Liver (tissue), 3 donors: ENCODE results near the gene AGMAT.

ENCODE experiments used
- FOXA2 ChIP-seq: IDR thresholded peaks from 2 replicates; pipeline ENCODE4 v1.6.1; 2016; ENCODE audit warnings: antibody characterized with exemption
- JUND ChIP-seq, 2 donors: IDR thresholded peaks; 2 replicates each; pipeline ENCODE4 v1.6.1; 2016; ENCODE audit warnings: antibody characterized with exemption in 2 of 2
- SP1 ChIP-seq: IDR thresholded peaks from 2 replicates; pipeline ENCODE4 v1.6.1; 2018; ENCODE audit warnings: antibody characterized with exemption, mild to moderate bottlenecking
- TAF1 ChIP-seq: conservative IDR thresholded peaks from 2 replicates; pipeline ENCODE4 v1.6.1; 2016; ENCODE audit warnings: antibody characterized with exemption, mild to moderate bottlenecking
- YY1 ChIP-seq: IDR thresholded peaks from 2 replicates; pipeline ENCODE4 v1.6.1; 2016; ENCODE audit warnings: antibody characterized with exemption, mild to moderate bottlenecking
- TF ChIP-seq, protein P1 (sequence below): IDR thresholded peaks from 2 replicates; pipeline ENCODE4 v1.6.1; 2016; ENCODE audit warnings: antibody characterized with exemption
- TF ChIP-seq, protein P2 (sequence below): fragments of 150-350 bp; IDR thresholded peaks from 2 replicates; pipeline ENCODE4 v1.5.1; 2017; ENCODE audit warnings: improper control_type of control experiment, low read depth, low read length; ENCODE audit not compliant: missing input control
- TF ChIP-seq, protein P3 (sequence below): IDR thresholded peaks from 2 replicates; pipeline ENCODE4 v1.6.1; 2016; ENCODE audit warnings: antibody characterized with exemption
- donor health status: healthy.
- donor health status: healthy.

DNA sequence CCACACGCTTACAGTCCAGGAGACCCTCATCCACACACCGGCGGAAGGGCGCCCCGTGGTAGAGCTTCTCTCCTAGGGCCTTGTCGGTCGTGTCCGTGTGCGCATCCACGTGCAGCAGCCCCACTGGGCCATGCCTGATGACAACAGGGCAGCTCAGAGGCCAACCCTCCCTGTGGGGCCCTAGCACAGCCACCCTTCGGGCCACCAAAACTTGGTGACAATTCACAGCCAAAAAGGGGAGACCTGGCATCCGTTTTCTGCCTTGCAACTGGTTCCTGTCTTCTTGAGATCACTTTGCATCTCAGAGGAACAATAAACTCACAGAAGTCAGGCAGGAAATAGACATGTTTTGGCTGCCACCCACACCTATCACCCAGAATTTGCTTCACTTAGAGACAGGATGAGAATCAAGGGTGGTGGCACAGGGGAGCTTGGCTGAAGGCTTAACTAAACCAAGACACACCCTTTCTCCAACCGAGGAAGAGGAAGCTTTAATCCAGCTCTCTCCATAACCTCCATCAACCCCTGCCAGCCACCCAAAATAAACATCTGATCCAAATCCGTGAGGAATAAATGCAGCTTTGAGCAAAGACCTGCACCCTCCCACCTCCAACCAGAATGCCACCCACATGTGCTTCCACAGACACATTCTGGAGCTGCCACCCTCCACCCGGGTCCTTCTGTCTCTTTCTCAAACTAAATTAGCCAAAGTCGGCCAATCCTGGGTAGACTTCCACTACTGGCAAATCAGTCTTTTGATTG, 5.7 kb downstream of the AGMAT start:
- TF ChIP-seq, protein P1, sequence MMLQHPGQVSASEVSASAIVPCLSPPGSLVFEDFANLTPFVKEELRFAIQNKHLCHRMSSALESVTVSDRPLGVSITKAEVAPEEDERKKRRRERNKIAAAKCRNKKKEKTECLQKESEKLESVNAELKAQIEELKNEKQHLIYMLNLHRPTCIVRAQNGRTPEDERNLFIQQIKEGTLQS, result no peak
- TF ChIP-seq, protein P2, sequence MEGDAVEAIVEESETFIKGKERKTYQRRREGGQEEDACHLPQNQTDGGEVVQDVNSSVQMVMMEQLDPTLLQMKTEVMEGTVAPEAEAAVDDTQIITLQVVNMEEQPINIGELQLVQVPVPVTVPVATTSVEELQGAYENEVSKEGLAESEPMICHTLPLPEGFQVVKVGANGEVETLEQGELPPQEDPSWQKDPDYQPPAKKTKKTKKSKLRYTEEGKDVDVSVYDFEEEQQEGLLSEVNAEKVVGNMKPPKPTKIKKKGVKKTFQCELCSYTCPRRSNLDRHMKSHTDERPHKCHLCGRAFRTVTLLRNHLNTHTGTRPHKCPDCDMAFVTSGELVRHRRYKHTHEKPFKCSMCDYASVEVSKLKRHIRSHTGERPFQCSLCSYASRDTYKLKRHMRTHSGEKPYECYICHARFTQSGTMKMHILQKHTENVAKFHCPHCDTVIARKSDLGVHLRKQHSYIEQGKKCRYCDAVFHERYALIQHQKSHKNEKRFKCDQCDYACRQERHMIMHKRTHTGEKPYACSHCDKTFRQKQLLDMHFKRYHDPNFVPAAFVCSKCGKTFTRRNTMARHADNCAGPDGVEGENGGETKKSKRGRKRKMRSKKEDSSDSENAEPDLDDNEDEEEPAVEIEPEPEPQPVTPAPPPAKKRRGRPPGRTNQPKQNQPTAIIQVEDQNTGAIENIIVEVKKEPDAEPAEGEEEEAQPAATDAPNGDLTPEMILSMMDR, result no peak
- TF ChIP-seq, protein P3, sequence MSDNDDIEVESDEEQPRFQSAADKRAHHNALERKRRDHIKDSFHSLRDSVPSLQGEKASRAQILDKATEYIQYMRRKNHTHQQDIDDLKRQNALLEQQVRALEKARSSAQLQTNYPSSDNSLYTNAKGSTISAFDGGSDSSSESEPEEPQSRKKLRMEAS, result no peak
- TF ChIP-seq YY1, result no peak
- no peak for TF ChIP-seq SP1
- TF ChIP-seq JUND (IDR thresholded peaks at IDR 0.05), result no peak
- TF ChIP-seq TAF1, result no peak
- TF ChIP-seq FOXA2, result no peak
